ENCODE results near the gene KDELR1. TPM values are rescaled to one million over a fixed set of nuclear protein-coding genes. Genes with fewer than 3 reads are reported as not detected.
A peak's percentile ranks its signal among the peaks of the same experiment; 100 is the strongest.

KDELR1 gene
- total and polyA plus RNA-seq, 12 donors: 55.1 to 96.0 (median 73.2) TPM

DNA sequence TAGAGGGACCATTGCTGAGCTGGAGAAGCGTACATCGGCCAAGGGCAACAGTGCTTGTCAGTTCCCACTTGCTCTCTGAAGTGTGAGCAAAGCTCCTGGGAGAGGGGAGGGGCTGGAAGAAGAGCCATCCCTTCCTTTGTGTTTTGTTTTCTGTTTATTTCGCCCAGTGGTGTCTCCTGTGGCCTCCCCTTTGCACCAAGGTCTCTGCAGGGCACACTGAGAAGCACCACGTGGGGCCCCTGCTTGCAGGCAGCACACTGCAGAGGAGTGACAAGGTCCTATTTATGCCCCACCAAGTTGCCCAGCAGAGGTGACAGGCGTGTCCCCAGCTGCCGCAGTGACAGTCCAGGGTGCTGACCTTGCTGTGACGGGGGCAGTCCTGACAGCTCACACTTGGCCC lies 26.1 kb upstream of the KDELR1 start:
- H3K4me1 ChIP-seq: peaks cover 0 to 16% (median 6%) of the 10 kb centered on the region in 9 donors
- no peak overlapping the region for H3K27ac ChIP-seq
- 67 to 72% methylated on average over 7 of the region's 7 CpGs for WGBS, 2 donors
- DNase-seq: no peak
- intact Hi-C loops (cut with DNase I): no loop called here
- peaks cover 0 to 27% (median 9%) of the 10 kb centered on the region in 7 donors for H3K27me3 ChIP-seq
- H3K4me3 ChIP-seq: no peak overlapping the region
- TF ChIP-seq, protein P1, sequence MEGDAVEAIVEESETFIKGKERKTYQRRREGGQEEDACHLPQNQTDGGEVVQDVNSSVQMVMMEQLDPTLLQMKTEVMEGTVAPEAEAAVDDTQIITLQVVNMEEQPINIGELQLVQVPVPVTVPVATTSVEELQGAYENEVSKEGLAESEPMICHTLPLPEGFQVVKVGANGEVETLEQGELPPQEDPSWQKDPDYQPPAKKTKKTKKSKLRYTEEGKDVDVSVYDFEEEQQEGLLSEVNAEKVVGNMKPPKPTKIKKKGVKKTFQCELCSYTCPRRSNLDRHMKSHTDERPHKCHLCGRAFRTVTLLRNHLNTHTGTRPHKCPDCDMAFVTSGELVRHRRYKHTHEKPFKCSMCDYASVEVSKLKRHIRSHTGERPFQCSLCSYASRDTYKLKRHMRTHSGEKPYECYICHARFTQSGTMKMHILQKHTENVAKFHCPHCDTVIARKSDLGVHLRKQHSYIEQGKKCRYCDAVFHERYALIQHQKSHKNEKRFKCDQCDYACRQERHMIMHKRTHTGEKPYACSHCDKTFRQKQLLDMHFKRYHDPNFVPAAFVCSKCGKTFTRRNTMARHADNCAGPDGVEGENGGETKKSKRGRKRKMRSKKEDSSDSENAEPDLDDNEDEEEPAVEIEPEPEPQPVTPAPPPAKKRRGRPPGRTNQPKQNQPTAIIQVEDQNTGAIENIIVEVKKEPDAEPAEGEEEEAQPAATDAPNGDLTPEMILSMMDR (IDR thresholded peaks at IDR 0.05): no peak
- no peaks in the 10 kb centered on the region for H3K36me3 ChIP-seq
- ATAC-seq: peak in 5 of 8 donors; percentile 36 to 60 (median 50)
- H3K9me3 ChIP-seq: no peaks in the 10 kb centered on the region

DNA sequence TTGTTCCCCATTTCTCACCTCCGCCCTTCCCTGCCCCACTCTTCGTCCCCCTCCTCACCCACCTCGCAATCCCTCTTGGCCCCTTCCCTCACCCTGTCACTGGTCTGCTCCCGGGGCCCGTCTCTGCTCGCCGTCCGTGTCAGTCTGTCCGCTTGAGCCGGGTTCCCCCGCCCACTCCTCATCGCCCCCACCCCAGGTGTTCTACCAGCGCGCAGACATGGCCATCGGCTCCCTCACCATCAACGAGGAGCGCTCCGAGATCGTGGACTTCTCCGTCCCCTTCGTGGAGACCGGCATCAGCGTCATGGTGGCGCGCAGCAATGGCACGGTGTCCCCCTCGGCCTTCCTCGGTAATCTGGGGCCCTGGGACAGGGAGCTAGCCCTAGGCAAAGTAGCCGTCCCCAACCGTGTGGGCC lies 24.5 kb upstream of the KDELR1 start:
- peaks cover 0 to 16% (median 6%) of the 10 kb centered on the region in 9 donors for H3K4me1 ChIP-seq
- intact Hi-C loops (cut with DNase I): no loop called here
- no peaks in the 10 kb centered on the region for H3K9me3 ChIP-seq
- no peaks in the 10 kb centered on the region for H3K36me3 ChIP-seq
- peak in 3 of 8 donors; percentile 4 to 21 (median 10) for ATAC-seq
- H3K27me3 ChIP-seq: peaks cover 0 to 27% (median 9%) of the 10 kb centered on the region in 7 donors
- no peak for DNase-seq
- TF ChIP-seq, protein P1 (IDR thresholded peaks at IDR 0.05): no peak
- WGBS, 2 donors: 35 to 38% methylated on average over 30 of the region's 30 CpGs
- H3K4me3 ChIP-seq: peak overlapping the region in 5 of 10 donors; percentile 8 to 42 (median 24)
- no peak overlapping the region for H3K27ac ChIP-seq

DNA sequence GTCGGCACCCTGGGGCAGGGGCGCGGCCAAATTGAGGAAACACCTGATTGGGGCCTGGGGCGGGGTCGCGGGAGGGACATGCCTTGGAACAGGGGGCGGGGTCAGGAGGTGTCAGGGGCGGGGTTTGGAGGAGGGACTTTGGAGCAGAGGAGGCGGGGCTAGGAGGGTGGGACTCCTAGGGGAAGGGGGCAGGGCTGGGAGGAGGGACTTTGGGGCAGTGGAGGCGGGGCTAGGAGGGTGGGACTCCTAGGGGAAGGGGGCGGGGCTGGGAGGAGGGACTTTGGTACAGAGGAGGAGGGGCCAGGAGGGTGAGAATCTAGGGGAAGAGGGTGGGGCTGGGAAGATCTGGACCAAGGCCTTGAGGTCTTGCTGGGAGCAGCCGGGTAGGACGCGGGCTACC lies 24.0 kb upstream of the KDELR1 start:
- TF ChIP-seq, protein P1 (IDR thresholded peaks at IDR 0.05): no peak

DNA sequence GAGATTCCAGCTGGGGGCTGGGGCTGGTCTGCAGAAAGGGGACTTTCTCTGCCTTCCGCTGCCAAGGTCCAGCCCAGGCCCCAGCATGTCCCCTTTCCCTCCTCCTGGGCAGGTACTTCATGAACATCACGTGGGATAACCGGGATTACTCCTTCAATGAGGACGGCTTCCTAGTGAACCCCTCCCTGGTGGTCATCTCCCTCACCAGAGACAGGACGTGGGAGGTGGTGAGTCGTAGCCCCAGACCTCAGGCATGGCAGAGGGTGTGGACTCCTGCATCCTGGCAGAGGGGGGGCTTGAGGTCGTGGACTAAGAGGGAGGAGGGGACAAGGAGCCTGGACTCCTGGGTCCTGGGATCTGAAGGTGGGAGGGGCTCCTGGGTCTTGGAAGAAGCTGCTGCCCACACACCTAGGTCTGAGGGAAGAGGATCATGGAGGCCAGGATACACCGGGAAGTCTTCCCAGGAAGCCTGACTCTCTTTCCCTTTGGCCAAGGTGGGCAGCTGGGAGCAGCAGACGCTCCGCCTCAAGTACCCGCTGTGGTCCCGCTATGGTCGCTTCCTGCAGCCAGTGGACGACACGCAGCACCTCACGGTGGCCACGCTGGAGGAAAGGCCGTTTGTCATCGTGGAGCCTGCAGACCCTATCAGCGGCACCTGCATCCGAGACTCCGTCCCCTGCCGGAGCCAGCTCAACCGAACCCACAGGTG lies 22.7 kb upstream of the KDELR1 start:
- Histone ChIP-seq H3K9me3 (no peaks in the 10 kb centered on the region), H3K27me3 (peaks cover 0 to 27% (median 9%) of the 10 kb centered on the region in 7 donors), H3K36me3 (no peaks in the 10 kb centered on the region), H3K27ac (no peak overlapping the region), H3K4me1 (peaks cover 0 to 16% (median 6%) of the 10 kb centered on the region in 9 donors), H3K4me3 (peak overlapping the region in 3 of 10 donors; percentile 27 to 33 (median 31))
- intact Hi-C loops (cut with DNase I): no loop called here
- TF ChIP-seq, protein P1 (IDR thresholded peaks at IDR 0.05): no peak
- no peak for ATAC-seq
- no peak for DNase-seq
- WGBS, 2 donors: 39 to 49% methylated on average over 24 of the region's 24 CpGs

More for the DNA sequence above, 24.0 kb upstream of the KDELR1 start:
- ATAC-seq (peak; percentile 64 to 91 (median 85)), DNase-seq (peak; percentile 76 to 83)
- intact Hi-C loops (cut with DNase I): no loop called here
- peaks cover 0 to 16% (median 6%) of the 10 kb centered on the region in 9 donors for H3K4me1 ChIP-seq
- H3K9me3 ChIP-seq: no peaks in the 10 kb centered on the region
- WGBS, 2 donors: 26 to 30% methylated on average over 13 to 14 of the region's 14 CpGs
- no peaks in the 10 kb centered on the region for H3K36me3 ChIP-seq
- H3K4me3 ChIP-seq: peak overlapping the region in 7 of 10 donors; percentile 8 to 42 (median 31)
- peaks cover 0 to 27% (median 9%) of the 10 kb centered on the region in 7 donors for H3K27me3 ChIP-seq
- H3K27ac ChIP-seq: no peak overlapping the region
